ENCODE data around the gene MAMLD1.

Gene MAMLD1

GRCh38 chrX:150489359-150490015 lies 126.4 kb downstream of the MAMLD1 start:
- no peak for DNase-seq (ENCODE audit: low read depth, low spot score)
- H3K27me3 ChIP-seq (ENCODE audit: control insufficient read depth, insufficient read depth, low read length): no peaks in the 10 kb centered on the region
- H3K9me3 ChIP-seq (ENCODE audit: control insufficient read depth, insufficient read depth, low read length): no peaks in the 10 kb centered on the region
- no peak overlapping the region for H3K27ac ChIP-seq (ENCODE audit: low read length)
- no CpG with 5 or more reads among the region's 6 CpGs for whole genome bisulfite sequencing (ENCODE audit: insufficient coverage, insufficient read length)
- 0 out of 2 replicates have a peak, but pooled peaks cover 2% of the 10 kb centered on the region for H3K4me1 ChIP-seq (ENCODE audit: control insufficient read depth, insufficient read depth, low read length)
- H3K36me3 ChIP-seq (ENCODE audit: control insufficient read depth, insufficient read depth, low read length): no peaks in the 10 kb centered on the region
- no peak overlapping the region for H3K4me3 ChIP-seq (ENCODE audit: low read length)

DNA sequence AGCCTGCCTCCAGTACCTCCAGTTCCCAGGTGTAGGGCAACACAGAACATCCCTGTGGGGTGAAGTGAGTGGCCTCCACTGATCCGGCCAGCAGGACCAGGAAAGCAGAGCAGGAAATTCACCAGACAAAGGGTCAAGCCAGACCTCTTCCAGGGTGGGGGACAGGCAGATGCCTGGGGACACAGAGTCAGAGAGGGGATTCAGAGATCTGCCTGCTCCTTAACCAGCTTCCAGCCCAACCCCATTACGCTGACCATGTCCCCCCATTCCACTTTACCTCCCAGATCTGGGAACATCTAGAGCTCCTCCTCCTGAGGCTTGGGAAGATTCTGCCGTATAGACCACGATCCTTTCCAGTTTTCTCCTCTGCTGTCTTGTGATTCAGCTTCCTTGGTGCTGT lies 132.4 kb downstream of the MAMLD1 start:
- WGBS (ENCODE audit: insufficient coverage, insufficient read length): no CpG with 5 or more reads among the region's 4 CpGs
- no peak for DNase-seq (ENCODE audit: low read depth, low spot score)
- H3K4me3 ChIP-seq (ENCODE audit: low read length): no peak overlapping the region
- H3K27me3 ChIP-seq (ENCODE audit: control insufficient read depth, insufficient read depth, low read length): no peaks in the 10 kb centered on the region
- no peaks in the 10 kb centered on the region for H3K9me3 ChIP-seq (ENCODE audit: control insufficient read depth, insufficient read depth, low read length)
- no peak overlapping the region for H3K27ac ChIP-seq (ENCODE audit: low read length)
- no peaks in the 10 kb centered on the region for H3K4me1 ChIP-seq (ENCODE audit: control insufficient read depth, insufficient read depth, low read length)
- H3K36me3 ChIP-seq (ENCODE audit: control insufficient read depth, insufficient read depth, low read length): no peaks in the 10 kb centered on the region

DNA sequence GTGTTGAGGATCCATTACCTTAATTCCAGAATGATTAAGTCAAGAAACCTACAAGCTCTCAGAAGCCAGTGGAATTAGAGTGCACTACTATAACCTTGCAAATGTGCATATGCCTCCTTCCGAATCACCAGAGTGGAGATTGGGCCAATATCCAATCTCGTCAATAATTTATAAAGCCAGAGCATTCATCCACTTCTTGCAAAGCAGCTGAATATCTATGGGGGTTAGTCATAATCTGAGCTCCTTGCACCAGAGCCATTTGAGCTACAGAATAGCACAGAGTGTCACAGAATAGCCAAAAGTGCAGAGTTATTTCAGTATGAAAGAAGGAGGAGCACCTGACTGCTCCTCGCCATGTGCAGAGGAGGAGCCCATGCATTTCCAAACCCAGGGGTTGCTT lies 136.1 kb downstream of the MAMLD1 start:
- Histone ChIP-seq H3K27me3 (ENCODE audit: control insufficient read depth, insufficient read depth, low read length) (no peaks in the 10 kb centered on the region), H3K27ac (ENCODE audit: low read length) (no peak overlapping the region), H3K36me3 (ENCODE audit: control insufficient read depth, insufficient read depth, low read length) (no peaks in the 10 kb centered on the region), H3K9me3 (ENCODE audit: control insufficient read depth, insufficient read depth, low read length) (no peaks in the 10 kb centered on the region), H3K4me3 (ENCODE audit: low read length) (no peak overlapping the region), H3K4me1 (ENCODE audit: control insufficient read depth, insufficient read depth, low read length) (peaks cover 4% of the 10 kb centered on the region; the same call in 1 of the 2 replicates)
- no peak for DNase-seq (ENCODE audit: low read depth, low spot score)
- no CpG with 5 or more reads among the region's 3 CpGs for WGBS (ENCODE audit: insufficient coverage, insufficient read length)

DNA sequence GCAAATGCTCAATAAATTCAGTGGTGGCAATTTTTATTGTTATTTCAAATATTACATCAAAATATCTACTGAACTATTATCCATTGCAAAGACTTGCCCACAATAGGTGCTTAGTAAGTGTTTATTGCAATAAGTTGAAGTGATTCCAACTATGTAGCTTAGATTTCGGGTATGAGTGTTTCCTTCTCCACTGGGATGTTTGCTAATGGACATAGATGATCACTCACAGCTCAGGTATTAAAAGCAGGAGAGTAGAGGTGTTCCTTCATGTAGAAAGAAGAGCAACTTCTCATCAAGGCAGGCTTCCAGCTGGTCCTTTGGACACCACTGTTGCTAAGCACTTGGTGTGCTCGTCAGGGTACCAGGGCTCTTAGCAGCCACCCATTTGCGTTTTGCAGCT lies 139.0 kb downstream of the MAMLD1 start:
- Histone ChIP-seq H3K27ac (ENCODE audit: low read length) (no peak overlapping the region), H3K27me3 (ENCODE audit: control insufficient read depth, insufficient read depth, low read length) (no peaks in the 10 kb centered on the region), H3K9me3 (ENCODE audit: control insufficient read depth, insufficient read depth, low read length) (no peaks in the 10 kb centered on the region), H3K4me3 (ENCODE audit: low read length) (no peak overlapping the region), H3K4me1 (ENCODE audit: control insufficient read depth, insufficient read depth, low read length) (peaks cover 8% of the 10 kb centered on the region), H3K36me3 (ENCODE audit: control insufficient read depth, insufficient read depth, low read length) (no peaks in the 10 kb centered on the region)
- no peak for DNase-seq (ENCODE audit: low read depth, low spot score)
- no CpG with 5 or more reads among the region's 3 CpGs for WGBS (ENCODE audit: insufficient coverage, insufficient read length)

- Histone ChIP-seq H3K4me3 (ENCODE audit: low read length) (no peak overlapping the region), H3K36me3 (ENCODE audit: control insufficient read depth, insufficient read depth, low read length) (no peaks in the 10 kb centered on the region), H3K9me3 (ENCODE audit: control insufficient read depth, insufficient read depth, low read length) (no peaks in the 10 kb centered on the region), H3K27me3 (ENCODE audit: control insufficient read depth, insufficient read depth, low read length) (no peaks in the 10 kb centered on the region), H3K4me1 (ENCODE audit: control insufficient read depth, insufficient read depth, low read length) (peaks cover 11% of the 10 kb centered on the region), H3K27ac (ENCODE audit: low read length) (no peak overlapping the region)
- DNase-seq (ENCODE audit: low read depth, low spot score): no peak
- no CpG with 5 or more reads among the region's 19 CpGs for WGBS (ENCODE audit: insufficient coverage, insufficient read length)
Measured at GRCh38 chrX:150502979-150503897, 140.1 kb downstream of the MAMLD1 start.

GRCh38 chrX:150503898-150504219 lies 140.7 kb downstream of the MAMLD1 start:
- DNase-seq (ENCODE audit: low read depth, low spot score): no peak
- H3K9me3 ChIP-seq (ENCODE audit: control insufficient read depth, insufficient read depth, low read length): no peaks in the 10 kb centered on the region
- H3K27me3 ChIP-seq (ENCODE audit: control insufficient read depth, insufficient read depth, low read length): no peaks in the 10 kb centered on the region
- H3K4me1 ChIP-seq (ENCODE audit: control insufficient read depth, insufficient read depth, low read length): peaks cover 17% of the 10 kb centered on the region
- WGBS (ENCODE audit: insufficient coverage, insufficient read length): no CpG with 5 or more reads among the region's 5 CpGs
- no peak overlapping the region for H3K27ac ChIP-seq (ENCODE audit: low read length)
- H3K4me3 ChIP-seq (ENCODE audit: low read length): no peak overlapping the region
- no peaks in the 10 kb centered on the region for H3K36me3 ChIP-seq (ENCODE audit: control insufficient read depth, insufficient read depth, low read length)

GRCh38 chrX:150504397-150505182 lies 141.5 kb downstream of the MAMLD1 start:
- no peak for DNase-seq (ENCODE audit: low read depth, low spot score)
- WGBS (ENCODE audit: insufficient coverage, insufficient read length): no CpG with 5 or more reads among the region's 9 CpGs

GRCh38 chrX:150506020-150506419 lies 142.9 kb downstream of the MAMLD1 start:
- H3K27ac ChIP-seq (ENCODE audit: low read length): peak overlapping the region; percentile 33
- no peaks in the 10 kb centered on the region for H3K9me3 ChIP-seq (ENCODE audit: control insufficient read depth, insufficient read depth, low read length)
- no peak for DNase-seq (ENCODE audit: low read depth, low spot score)
- peaks cover 19% of the 10 kb centered on the region for H3K4me1 ChIP-seq (ENCODE audit: control insufficient read depth, insufficient read depth, low read length)
- no CpG with 5 or more reads among the region's 2 CpGs for WGBS (ENCODE audit: insufficient coverage, insufficient read length)
- H3K36me3 ChIP-seq (ENCODE audit: control insufficient read depth, insufficient read depth, low read length): no peaks in the 10 kb centered on the region
- H3K4me3 ChIP-seq (ENCODE audit: low read length): no peak overlapping the region
- H3K27me3 ChIP-seq (ENCODE audit: control insufficient read depth, insufficient read depth, low read length): no peaks in the 10 kb centered on the region

More at GRCh38 chrX:150504397-150505182, 141.5 kb downstream of the MAMLD1 start:
- H3K4me1 ChIP-seq (ENCODE audit: control insufficient read depth, insufficient read depth, low read length): peaks cover 19% of the 10 kb centered on the region
- H3K4me3 ChIP-seq (ENCODE audit: low read length): no peak overlapping the region
- no peak overlapping the region for H3K27ac ChIP-seq (ENCODE audit: low read length)
- H3K27me3 ChIP-seq (ENCODE audit: control insufficient read depth, insufficient read depth, low read length): no peaks in the 10 kb centered on the region
- H3K36me3 ChIP-seq (ENCODE audit: control insufficient read depth, insufficient read depth, low read length): no peaks in the 10 kb centered on the region
- H3K9me3 ChIP-seq (ENCODE audit: control insufficient read depth, insufficient read depth, low read length): no peaks in the 10 kb centered on the region

DNA sequence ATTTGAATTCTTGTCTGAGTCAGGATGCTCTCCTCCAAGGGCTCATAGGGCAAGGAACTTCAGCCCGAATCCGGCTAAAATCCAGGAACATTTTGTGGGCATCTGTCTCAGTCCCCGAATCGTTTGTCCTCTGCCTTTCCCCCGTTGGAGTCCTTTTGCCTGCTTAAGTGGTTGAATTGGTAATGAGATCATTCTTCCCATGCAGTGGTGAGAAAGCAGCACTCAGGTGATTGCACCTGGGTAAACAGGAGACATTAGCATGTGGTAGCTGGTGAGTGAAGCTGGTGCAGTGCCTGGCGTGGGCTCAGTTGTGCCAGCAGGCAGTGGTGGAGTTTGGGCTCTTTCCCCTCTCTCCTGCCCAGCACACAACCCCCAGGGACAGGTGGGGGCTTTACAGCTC lies 143.4 kb downstream of the MAMLD1 start:
- peak overlapping the region; percentile 33 for H3K27ac ChIP-seq (ENCODE audit: low read length)
- H3K4me3 ChIP-seq (ENCODE audit: low read length): no peak overlapping the region
- no peak for DNase-seq (ENCODE audit: low read depth, low spot score)
- H3K9me3 ChIP-seq (ENCODE audit: control insufficient read depth, insufficient read depth, low read length): no peaks in the 10 kb centered on the region
- peaks cover 19% of the 10 kb centered on the region for H3K4me1 ChIP-seq (ENCODE audit: control insufficient read depth, insufficient read depth, low read length)
- no CpG with 5 or more reads among the region's 6 CpGs for WGBS (ENCODE audit: insufficient coverage, insufficient read length)
- no peaks in the 10 kb centered on the region for H3K27me3 ChIP-seq (ENCODE audit: control insufficient read depth, insufficient read depth, low read length)
- no peaks in the 10 kb centered on the region for H3K36me3 ChIP-seq (ENCODE audit: control insufficient read depth, insufficient read depth, low read length)

DNA sequence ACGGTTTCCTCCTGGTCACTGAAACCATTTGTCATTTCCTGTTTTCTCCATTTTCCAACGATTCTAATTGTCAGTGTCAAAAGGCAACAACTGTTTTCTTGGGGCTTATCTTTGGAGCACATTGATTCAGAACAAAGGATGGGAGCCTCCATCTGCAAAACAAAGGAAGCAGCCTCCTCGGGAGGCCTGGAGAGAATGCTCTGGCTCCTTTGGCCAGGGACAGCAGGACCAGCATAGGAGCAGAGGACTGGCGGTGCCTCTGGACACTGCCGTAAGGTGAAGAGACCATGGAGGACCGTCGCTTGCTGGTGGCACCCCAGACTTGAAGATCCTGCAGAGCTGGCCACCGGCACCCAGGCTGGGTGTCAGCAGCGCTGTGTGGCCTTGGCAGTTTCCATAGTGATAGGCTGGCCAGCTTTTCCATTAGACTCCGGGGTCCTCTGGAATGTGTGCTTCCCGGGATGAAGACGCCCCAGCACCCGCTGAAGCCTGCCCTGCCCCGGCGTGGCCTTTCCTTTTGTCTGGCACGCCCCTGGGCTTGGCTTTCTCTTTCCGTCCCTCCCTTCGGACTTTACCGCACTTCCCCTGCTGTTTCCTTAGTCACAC lies 144.2 kb downstream of the MAMLD1 start:
- no peak for DNase-seq (ENCODE audit: low read depth, low spot score)
- no peaks in the 10 kb centered on the region for H3K27me3 ChIP-seq (ENCODE audit: control insufficient read depth, insufficient read depth, low read length)
- H3K4me3 ChIP-seq (ENCODE audit: low read length): no peak overlapping the region
- H3K36me3 ChIP-seq (ENCODE audit: control insufficient read depth, insufficient read depth, low read length): no peaks in the 10 kb centered on the region
- no peaks in the 10 kb centered on the region for H3K9me3 ChIP-seq (ENCODE audit: control insufficient read depth, insufficient read depth, low read length)
- no CpG with 5 or more reads among the region's 19 CpGs for WGBS (ENCODE audit: insufficient coverage, insufficient read length)
- H3K4me1 ChIP-seq (ENCODE audit: control insufficient read depth, insufficient read depth, low read length): peaks cover 19% of the 10 kb centered on the region
- no peak overlapping the region for H3K27ac ChIP-seq (ENCODE audit: low read length)
